Measurements from ENCODE around the gene SUGP1.
A peak's percentile ranks its signal among the peaks of the same experiment; 100 is the strongest.
"Not testable (repeated sequence)": the region's sequence is repeated elsewhere in the genome, so short reads cannot be mapped to it uniquely, and the experiment has no call there.

SUGP1 gene

GRCh38 chr19:19270749-19271571, 49.3 kb downstream of the SUGP1 start:
- intact Hi-C loops (cut with DNase I): no loop called here
- no peak for DNase-seq

- intact Hi-C loops (cut with DNase I): no loop called here
- no peak for DNase-seq
Observed at GRCh38 chr19:19269952-19270694, 50.2 kb downstream of the SUGP1 start.

- no peak for DNase-seq
- intact Hi-C loops (cut with DNase I): no loop called here
Observed at GRCh38 chr19:19268453-19269385, 51.6 kb downstream of the SUGP1 start.

GRCh38 chr19:19267305-19267704, 53.0 kb downstream of the SUGP1 start:
- DNase-seq: no peak
- intact Hi-C loops (cut with DNase I): no loop called here

GRCh38 chr19:19263886-19264487, 56.3 kb downstream of the SUGP1 start:
- no peak for DNase-seq
- intact Hi-C loops (cut with DNase I): no loop called here

- DNase-seq: no peak
- intact Hi-C loops (cut with DNase I): no loop called here
Observed at GRCh38 chr19:19262190-19263057, 57.9 kb downstream of the SUGP1 start.

GRCh38 chr19:19261350-19262189, 58.7 kb downstream of the SUGP1 start:
- DNase-seq: peak in 2 of 42 donors; percentile 21 to 38
- intact Hi-C loops (cut with DNase I): no loop called here

GRCh38 chr19:19260417-19261214, 59.7 kb downstream of the SUGP1 start:
- intact Hi-C loops (cut with DNase I): no loop called here
- no peak for DNase-seq

- intact Hi-C loops (cut with DNase I): no loop called here
- DNase-seq: peak in 18 of 42 donors; percentile 9 to 57 (median 42)
Observed at GRCh38 chr19:19259741-19260140, 60.6 kb downstream of the SUGP1 start.

GRCh38 chr19:19258589-19259338, 61.5 kb downstream of the SUGP1 start:
- intact Hi-C loops (cut with DNase I): no loop called here
- DNase-seq: no peak

GRCh38 chr19:19257836-19258588, 62.3 kb downstream of the SUGP1 start:
- intact Hi-C loops (cut with DNase I): no loop called here
- no peak for DNase-seq

GRCh38 chr19:19257137-19257536, 63.2 kb downstream of the SUGP1 start:
- intact Hi-C loops (cut with DNase I): no loop called here
- DNase-seq: no peak

- DNase-seq: peak in 33 of 42 donors; percentile 9 to 89 (median 48)
- intact Hi-C loops (cut with DNase I): no loop called here
Observed at GRCh38 chr19:19256072-19256969, 64.0 kb downstream of the SUGP1 start.

- DNase-seq; intact Hi-C loops (cut with DNase I): not testable (repeated sequence)
Observed at GRCh38 chr19:19253409-19253808, 66.9 kb downstream of the SUGP1 start.
